NOMO-1 (cell line): ENCODE data around the gene SLC30A3.

Experiments
- DNase-seq, 2 experiments: peaks; one replicate each; lab custom pipeline; 2025; ENCODE audit not compliant: unreplicated experiment in 2 of 2; lab: John Stamatoyannopoulos, UW

The SLC30A3 gene

DNA sequence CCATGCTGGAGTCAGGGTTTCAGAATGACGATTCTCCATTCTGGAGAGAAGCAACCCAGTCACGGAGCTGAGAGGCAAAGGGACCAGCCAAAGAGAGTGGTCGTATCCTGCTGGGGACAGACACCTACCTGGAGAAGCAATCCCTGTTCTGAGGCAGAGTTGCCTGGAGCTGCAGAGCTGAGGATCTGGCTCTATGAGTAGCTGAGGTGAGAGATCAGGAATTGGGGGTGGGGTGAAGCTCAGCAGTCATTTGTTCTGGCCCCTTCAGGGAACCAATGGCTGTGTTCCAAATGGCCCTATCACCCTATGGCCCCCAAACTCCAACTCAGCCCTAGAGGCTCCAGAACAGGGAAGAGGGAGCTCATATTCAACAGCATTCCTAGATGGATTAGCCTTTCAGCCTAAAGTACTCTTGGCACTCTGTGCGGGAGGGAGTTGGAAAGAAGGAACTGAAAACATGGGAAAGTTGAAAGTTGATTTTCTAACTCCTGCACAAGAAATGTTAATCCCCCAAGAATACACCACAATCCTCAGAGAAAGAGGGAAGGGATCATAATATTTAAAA is 54.3 kb downstream of the SLC30A3 start:
- no peak for DNase-seq

DNA sequence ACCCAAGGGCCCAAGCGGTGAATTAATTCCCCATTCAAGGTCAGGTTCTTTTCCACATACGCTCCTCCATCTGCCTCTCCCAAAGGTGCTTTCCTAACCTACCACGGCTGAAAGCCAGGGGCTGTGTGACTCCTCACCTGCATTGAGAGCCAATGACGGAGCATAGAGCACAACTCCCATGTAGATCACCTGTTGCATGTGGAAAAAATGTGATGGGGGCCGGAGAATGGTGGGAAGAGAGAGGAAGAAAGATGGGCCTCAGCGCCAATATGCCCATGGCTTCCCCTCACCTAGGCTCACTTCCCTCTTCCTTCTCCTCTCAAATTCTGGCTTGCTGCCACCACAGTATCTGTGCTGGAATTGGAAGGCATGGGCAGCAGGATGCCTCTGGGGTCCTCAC is 56.5 kb downstream of the SLC30A3 start:
- DNase-seq: no peak

DNA sequence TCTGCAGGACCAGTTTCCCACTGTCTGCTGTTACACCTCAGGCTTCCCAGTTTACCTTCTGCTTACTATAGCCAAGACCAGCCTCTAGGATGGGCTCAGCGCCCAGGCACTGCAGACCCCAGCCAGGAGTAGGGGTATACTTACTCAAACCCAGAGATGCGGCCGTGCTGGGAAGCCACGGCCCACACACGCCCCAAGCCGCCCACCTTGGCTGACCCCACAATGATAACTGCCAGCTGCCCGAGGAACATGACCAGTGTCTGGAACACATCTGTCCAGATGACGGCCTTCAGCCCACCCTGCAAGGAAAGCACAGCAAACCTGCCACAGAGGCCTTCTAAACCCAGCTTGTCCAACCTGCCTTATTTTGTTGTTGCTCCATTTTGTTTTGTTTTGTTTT is 57.6 kb downstream of the SLC30A3 start:
- DNase-seq: no peak

DNA sequence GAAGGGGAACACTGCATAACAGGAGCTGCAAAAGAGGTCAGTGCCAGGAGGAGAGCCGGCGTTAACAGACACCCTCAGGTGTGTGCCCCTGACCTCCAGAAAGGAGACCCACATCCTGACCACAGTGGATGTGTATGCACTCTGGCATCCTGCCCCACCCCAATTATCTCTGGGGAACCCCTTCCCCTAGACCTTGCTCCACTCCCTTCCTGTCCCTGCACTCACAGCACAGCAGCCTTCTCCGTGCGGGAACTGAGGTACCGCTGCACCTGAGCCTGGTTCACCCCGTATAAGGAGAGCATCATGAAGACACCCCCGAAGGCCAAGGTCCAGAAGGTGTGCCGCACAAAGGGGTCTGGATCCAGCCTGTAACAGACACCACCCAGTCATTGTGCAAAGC is 58.3 kb downstream of the SLC30A3 start:
- DNase-seq: no peak

DNA sequence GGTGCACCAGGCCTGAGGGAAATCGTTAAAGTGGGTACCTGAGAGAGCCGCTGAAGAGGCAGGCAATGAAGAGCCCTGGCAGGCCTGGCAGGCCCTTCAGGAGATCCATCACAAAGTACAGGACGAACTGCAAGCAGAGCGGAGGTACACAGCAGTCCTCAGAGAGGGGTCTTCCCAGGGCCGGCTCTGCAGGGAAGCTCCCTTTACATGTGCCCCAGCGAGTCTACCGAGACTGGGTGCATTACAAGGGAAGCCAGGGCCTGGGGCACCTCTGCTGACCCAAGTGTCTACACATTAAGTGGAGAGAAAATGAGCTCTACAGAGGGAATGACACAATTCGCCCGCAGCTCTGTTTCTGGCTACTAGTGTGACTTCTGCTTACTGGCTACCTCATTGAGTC is 59.1 kb downstream of the SLC30A3 start:
- no peak for DNase-seq
